Dermis microvascular lymphatic vessel endothelial cell (primary cell): ENCODE measurements around the gene TMPRSS6. TPM values are rescaled to one million over a fixed set of nuclear protein-coding genes. Genes with fewer than 3 reads are reported as not detected.

Source experiments
- DNase-seq, 2 donors: peaks; one replicate each; pipeline versions ENCODE4 v3.0.0 to v3.0.0-alpha.2; 2010; ENCODE audit warnings: low read depth in 2 of 2
- total RNA-seq: library from RNA; depleted of rRNA; stranded (reverse); fragments of >200 nt; gene quantifications from 2 replicates; pipeline ENCODE4 v1.2.1, GENCODE V29; 2014

Gene TMPRSS6
- total RNA-seq, 1 donor from 2014 or later: not detected

DNA sequence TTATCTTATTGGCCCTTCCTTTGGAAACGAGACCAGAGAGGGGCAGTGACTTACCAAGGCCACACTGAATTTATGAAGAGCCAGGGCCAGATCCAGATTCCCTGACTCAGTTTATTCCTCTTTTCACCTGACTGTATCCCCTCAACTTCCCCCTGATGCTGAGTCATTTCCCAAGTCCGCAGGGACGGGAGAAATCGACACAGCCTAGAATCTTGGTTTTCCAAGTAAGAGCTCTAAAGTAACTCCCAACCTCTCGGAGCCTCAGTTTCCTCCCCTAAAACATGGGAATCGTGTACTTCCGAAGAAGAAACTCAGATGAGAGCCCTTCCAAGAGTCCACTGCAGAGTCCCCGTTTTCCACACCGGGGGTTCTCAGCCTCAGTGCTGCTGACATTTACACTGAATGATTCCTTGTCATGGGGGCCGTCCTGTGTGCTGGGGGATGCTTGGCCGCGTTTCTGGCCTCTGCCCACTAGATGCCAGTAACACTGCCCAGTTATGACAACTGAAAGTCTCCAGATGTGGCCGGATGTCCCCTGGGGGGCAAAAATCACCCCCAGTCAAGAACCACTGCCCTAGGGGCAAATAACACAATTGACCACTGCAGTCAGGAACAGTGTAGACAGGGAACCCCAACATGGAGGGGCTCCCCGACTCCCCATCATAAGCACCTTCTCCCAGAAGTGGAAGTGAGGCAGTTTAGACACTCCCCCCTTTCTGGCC is 78.8 kb downstream of the TMPRSS6 start:
- no peak for DNase-seq

DNA sequence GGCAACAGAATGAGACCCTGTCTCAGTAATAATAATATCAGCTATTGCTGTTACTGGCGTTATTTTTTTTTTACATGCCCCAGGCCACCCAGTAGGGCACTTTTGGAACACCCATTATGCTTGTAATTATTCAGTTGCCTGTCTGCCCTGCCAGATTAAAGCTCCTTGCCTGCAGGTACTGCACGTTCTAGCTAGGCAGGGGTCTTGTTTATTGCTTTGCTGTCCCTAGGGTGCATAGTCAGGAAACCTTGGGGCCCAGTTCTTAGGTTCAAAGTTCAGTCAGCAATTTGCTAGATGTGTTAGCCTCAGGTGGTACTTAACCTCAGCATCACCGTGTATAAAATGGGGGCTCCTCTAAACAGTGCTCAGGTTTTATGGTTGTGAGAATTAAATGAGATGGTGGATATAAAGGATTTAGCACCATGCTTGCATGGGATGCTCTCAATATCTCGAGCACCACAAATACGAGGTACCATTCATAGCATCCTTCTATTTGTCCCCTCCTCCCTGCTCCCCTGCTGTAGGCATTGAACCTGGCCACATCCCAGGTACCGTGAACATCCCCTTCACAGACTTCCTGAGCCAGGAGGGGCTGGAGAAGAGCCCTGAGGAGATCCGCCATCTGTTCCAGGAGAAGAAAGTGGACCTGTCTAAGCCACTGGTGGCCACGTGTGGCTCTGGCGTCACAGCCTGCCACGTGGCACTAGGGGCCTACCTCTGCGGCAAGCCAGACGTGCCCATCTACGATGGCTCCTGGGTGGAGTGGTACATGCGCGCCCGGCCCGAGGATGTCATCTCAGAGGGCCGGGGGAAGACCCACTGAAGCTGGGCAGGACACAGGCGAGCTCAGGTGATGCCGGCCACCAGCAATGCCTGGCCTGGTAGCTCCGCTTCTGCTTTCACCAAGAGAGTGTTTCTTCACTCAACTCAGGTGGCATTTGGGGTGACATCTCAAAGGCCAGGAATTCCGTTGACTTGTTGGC is 80.5 kb downstream of the TMPRSS6 start:
- DNase-seq: no peak

DNA sequence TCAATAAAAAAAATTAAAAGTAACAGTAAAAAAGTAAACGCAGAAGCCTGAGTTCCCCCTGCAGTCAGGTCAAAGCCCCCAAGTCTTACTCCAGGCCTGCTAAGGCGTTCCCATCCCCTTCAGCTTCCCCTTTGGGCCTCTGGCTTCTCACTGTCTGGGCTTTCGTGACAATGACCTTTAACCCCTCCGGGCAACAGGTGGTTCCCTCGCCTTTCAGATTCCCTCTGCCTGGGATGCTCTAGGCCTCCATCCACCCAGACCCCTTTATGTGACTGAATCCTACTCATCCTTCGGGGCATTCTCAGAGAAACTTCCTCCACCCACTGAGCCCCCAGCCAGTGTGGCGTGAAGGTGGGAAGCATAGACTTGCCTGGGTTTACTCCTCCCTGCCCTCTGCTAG is 82.0 kb downstream of the TMPRSS6 start:
- DNase-seq: no peak

DNA sequence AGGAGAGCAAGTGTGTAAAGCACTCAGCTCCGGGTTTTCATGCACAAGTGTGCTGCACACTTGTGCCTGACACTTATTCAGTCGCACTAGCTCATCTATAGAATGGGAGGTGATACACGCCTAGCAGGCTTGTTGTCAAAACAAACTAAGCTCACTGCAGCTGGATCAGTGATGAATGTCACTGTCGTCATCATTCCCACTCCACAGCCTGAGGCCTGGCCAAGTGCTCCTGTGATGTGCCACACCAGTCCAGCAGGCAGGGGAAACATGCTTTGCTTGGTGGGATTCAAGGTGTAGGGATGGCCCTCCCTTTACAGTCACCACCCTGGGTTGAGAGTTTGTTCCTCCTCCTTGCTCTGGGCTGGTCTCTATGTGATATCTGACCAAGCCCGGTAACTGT is 83.2 kb downstream of the TMPRSS6 start:
- no peak for DNase-seq

DNA sequence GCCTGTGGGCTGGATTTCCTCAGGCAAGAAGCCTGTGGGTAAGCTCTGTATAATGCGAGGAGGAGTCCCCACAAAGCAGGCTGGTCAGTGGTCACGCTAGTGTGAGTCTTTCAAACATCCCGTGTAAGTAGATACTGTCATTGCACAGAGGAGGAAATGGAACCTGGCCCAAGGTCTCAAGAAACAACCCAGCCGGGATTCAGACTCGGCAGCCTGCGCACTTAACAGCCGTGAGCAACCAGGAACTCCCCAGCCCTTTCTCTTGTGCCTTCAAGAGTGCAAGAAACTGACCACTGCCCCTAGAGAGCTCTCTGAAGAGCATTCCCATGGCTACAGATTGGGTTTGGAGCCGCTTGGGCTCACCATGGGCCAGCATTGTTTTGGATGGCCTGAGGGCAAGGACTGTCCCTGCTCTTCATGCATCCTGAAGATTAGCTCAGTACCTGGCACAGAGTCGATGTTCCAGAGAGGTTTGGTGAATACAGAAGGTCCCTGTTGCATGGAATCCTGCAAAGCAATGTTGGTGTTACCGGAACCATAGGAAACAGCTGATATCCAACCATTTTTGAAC is 83.9 kb downstream of the TMPRSS6 start:
- no peak for DNase-seq

DNA sequence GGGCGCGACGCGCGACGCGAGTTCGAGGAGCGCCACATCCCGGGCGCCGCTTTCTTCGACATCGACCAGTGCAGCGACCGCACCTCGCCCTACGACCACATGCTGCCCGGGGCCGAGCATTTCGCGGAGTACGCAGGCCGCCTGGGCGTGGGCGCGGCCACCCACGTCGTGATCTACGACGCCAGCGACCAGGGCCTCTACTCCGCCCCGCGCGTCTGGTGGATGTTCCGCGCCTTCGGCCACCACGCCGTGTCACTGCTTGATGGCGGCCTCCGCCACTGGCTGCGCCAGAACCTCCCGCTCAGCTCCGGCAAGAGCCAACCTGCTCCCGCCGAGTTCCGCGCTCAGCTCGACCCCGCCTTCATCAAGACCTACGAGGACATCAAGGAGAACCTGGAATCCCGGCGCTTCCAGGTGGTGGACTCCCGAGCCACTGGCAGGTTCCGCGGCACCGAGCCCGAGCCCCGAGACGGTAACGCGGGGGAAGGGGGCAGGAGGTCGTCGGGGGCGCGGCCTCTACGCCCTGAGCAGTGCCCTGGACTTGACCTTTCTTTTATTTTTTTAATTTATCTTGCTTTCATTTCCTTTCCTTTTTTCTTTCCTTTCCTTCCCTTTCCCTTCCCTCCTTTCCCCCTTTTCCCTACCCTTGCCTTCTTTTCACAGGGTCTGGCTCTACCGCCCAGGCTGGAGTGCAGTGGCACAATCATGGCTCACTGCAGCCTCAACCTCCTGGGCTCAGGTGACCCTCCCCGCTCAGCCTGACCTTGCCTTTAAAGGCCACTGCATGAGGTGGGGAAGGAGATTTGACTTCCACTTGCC is 85.0 kb downstream of the TMPRSS6 start:
- no peak for DNase-seq

DNA sequence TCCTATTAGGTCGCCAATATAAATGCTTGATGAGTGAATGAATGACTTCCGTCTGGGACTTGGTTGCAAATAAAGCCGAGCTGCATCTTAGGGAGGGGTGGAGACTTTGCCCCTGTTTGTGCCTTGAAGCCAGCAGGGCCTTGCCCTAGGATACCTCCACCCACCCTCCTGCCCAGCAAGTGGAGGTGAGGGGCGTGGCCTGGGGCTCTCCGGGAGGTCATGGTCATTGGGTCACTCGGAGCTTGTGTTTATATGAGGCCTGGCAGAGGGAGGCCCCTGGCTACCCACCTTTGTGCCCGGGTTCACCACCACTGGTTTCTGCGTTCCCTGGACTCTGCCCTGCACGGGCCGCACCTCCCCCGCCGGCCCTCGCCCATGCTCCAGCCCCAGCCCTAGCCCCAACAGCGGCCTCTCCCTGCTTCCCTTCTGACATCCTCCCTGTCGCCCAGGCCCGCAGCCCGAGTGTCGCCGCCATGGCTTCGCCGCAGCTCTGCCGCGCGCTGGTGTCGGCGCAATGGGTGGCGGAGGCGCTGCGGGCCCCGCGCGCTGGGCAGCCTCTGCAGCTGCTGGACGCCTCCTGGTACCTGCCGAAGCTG is 85.7 kb downstream of the TMPRSS6 start:
- DNase-seq: no peak

DNA sequence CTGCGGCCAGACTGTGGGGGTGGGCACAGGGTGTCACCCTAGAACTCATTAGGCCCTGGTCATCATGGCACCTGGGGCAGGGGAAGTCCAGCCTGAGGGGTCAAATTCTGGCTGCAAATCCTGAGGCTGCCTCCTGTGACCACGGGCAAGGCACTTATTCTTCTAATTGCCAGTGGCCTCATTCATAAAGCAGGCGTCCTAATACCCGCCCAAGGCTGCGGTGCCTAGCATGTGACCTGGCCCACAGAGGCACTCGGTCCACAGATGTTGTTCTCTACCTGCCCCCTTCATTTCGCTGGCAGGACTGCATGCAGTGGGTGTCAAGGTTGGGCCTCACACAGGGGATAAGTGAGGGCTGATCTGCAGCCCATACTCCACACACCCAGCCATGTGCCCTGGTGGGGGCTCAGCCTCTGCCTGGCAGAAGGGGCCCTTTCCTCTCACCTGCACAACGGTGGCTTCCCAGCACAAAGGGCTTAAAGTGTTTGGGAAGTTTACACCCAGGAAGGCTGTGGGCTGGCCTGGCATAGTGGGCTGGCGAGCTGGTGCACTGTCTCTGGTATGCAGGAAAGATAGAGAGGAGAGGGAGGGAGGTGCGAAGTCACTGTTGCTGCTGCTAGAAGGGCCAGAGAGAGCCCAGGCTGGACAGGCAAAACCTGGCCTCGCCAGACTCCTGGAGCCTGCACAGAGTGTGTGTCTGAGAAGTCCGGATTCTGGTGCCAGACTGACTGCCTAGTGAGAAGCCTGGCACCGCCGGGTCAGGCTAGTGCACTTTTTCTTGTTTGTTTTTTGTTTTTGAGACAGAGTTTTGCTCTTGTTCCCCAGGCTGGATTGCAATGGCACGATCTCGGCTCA is 86.8 kb downstream of the TMPRSS6 start:
- no peak for DNase-seq

DNA sequence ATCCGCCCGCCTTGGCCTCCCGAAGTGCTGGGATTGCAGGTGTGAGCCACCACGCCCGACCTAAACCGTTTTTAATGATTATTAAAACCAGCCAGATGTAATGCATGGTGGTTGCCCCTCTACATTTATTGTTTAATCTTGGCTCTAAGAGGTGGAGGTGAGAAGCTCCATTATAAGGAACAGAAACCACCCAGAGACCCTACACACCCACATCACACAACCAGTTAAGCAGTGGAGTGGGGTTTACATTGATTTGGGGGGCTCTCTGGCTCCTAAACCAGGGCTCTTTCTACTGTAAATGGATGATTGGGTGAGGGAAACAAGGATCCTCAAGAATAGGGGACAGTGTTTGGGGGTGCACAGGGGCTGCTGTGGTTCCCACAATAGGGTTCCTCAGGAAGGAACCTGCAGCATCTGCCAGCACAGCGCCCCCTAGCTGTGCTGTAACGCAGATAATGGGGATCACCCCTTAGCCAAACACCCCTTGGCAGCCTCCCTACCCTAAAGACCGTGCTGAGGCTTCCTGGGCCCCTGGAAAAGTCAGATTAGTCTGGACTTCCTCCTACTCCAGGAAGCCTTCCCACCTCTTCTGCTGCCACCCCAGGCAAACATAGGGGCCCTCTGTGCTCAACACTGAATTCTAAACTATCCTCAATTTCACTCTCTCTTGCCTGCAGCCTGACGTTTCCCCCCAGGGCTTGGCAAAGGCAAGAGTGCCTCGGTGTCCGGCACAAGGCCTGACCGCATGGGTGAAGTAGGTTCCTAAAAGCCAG is 87.6 kb downstream of the TMPRSS6 start:
- DNase-seq: peak in 1 of 2 donors; percentile 63

DNA sequence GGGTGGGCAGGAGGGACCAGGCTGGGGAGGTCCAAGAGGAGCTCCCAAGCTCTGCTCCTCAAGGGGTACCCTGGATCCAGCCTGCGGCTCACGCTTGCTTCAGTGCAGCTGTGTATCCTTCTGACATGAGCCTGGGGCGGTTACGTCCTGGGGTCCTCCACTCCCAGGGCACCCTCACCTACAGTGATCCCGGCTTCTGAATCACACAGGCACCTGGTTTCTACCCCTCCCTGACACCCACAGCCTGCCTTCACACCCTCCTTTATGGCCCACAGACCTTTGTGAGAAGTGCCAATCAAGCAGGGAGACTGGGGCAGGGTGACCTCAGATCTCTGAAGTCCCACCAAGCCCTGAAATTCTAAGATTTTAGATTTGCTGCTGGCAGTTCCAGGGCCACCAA is 88.5 kb downstream of the TMPRSS6 start:
- DNase-seq: no peak

DNA sequence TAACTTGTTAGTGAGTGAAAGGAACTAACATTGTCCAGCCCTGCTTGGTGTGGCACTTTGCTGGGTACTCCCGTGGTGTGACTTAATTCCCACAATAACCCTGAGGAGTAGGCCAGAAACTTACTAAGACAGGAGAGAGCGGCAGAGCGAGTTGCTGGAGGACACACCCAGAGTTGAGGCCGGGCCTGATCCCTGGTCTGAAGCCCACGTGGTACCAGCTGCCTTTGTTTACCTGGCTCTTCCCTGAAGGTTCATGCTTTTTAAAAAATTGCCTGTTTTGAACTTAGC is 89.4 kb downstream of the TMPRSS6 start:
- DNase-seq: peak in 1 of 2 donors; percentile 46

DNA sequence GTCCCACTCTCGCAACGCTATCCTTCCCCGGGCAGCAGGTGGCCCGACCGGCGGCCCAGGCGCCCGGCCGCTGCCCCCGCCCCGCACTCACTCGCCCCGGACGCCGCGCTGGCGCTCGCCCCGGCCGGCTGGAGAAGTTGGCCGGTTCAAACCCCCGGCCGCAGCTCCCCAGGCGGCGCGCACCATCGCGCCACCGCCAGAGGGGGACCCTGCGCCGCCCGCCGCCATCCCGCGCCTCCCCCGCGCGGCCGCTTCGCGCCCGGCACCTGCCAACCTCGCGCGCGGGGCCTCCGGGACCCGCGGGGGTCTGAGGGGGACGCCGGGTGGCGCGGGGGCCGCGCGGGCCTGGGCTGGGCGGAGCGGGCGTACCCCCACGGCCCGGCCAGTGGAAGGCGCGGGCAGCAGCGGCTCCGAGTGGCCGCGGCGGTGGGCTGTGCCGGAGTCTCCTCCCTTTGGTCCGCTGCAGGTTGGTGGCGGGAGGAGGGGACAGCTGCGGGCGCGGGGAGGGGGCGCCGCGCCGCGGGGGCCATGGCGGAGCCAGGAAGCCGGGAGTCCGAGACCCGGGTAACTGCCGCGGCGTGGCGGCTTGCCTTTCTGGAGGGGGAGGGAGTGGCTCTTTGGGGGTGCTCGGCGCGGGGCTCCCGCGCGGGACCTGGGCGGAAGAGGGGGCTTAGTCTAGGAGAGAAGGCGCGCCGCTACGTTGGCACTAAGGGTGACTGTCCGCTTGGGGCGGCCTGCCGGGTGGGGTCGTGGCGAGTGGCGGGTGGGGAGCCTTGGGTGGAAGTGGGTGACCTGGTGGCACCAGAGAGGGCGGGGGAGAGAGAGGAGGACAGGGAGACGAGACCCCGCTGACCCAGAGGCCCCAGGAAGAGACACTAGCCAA is 90.0 kb downstream of the TMPRSS6 start, which contains the start of the genes MPST and TST:
MPST (plus strand) TSS at position 434 of the 883 bp plus-strand sequence; CDS start at position 529, 95 bp downstream.
TST (minus strand) TSS at position 139 of the 883 bp plus-strand sequence. CDS start 715 bp downstream, outside the sequence.
- DNase-seq: peak; percentile 49 to 87

DNA sequence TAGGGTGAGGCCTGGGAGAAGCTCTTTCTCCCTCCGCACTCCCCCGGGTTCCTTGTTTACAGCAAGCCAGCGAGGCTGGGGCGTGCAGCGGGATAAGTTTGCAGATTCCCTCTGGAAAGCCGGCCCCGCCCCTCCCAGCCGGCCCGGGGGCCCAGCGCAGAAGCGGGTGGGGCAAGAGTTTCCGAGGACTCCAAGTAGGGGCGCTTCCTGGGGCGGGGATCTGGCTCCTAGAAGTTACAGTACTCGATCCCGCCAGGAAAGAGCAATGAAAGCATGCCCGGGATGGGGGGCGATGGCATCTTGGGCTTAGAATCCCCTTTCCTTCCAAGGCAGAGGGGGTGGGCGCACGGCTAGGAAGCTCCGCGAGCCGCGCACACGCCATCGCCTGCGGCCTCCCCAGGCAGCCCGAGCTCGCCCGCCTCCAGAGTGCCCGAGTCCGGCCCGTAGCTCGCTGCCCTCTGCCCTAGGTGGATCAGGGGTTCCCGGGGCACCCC is 90.7 kb downstream of the TMPRSS6 start:
- peak in 1 of 2 donors; percentile 33 for DNase-seq

DNA sequence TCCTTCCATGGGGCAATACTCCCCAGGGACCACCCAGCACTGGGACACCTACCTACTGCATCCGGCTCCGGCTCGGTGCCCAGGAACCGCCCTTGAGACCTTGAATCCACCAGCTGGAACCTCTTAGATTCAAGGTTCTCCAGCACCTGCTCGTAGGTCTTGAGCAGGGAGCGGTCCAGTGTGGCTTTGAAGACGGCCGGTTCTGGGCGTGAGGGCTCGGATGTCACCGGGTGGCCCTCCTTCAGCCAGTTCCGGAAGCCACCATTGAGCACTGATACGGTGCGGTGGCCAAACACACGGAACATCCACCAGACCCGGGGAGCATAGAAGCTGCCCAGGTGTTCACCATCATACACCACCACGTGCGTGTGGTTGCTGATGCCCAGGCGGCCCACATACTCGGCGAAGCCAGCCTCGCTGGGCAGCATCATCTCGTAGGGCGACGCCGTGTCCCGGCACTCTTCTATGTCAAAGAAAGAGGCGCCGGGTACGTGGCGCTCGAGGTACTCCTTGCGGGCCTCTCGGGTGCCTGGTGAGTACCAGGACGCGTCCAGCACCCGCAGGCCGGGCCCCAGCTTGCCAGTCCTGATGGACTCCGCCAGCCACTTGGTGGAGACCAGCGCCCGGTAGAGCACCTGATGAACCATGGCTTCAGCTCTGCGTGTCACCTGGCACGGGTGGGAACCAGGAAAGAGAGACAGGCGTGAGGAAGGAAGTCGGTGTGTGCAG is 91.3 kb downstream of the TMPRSS6 start:
- DNase-seq: peak in 1 of 2 donors; percentile 3

DNA sequence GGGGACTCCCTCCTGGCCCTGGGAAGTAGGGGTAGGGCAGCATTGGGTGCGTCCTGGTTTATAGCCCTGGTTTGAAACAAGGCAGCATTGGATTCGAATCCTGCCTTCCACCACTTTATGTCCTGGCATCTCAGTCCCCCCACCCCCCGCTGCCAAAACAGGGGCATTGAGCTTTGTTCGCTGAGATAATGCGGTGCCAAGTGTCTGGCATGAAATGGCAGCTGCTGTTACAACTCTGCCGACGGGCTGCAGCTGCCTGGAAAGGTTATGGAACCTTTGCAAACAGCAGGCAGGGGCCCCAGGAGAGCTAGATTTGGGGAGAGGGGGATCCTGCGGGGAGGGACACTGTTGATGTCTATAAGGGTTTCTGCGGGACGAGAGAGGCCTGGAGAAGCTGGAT is 92.2 kb downstream of the TMPRSS6 start:
- no peak for DNase-seq

DNA sequence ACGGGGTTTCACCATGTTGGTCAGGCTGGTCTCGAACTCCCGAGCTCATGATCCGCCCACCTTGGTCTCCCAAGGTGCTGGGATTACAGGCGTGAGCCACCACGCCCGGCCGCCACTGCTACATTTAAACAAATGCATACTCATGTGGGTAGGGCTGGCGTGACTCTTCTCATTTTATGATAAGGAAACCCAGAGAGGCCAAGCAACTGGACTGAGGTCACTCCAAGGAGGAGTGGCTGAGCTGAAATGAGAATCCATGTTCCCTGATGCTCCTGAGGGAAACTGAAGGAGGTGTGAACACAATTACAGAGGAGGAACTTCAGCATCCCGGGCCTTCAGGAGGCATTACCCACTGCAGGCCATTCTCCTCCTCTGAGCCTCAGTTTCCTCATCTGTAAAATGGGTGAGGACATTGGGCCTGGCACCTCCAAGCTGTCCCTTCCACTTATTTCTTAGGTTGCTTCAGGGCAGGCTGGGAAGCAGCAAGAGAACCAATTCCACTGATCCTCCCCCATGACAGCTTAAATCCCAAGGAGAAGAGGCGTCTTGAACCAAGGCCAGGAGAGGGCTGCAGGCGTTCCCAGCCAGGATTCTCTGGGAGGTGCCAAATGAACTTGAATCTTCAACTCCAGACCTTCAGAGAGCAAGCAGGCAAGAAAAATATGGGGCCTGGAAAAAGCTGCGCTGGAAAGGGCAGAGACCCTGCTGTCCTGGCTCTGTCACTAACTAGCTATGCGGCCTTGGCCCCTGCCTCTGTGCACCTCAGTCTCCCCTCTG is 93.2 kb downstream of the TMPRSS6 start:
- DNase-seq: no peak

DNA sequence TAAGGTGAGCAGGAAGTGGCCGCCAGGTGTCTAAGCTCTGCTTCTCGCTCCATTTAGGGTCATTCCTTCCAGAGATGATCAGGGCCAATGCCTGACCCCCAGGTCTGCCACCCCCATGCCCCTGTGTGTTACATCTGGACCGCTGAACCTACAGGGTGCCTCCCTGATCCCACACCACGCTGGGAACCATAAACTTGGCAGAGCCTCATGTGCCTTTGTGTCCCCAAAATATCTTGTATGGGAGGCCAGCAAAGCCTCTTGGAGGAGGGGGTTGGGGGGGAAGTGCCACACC is 94.0 kb downstream of the TMPRSS6 start:
- DNase-seq: no peak
